GM12874 (cell line): ENCODE results near the gene ACTL10.

Experiments used
- CTCF ChIP-seq: IDR thresholded peaks from 2 replicates; pipeline ENCODE4 v1.5.1; 2011; ENCODE audit warnings: low read depth, mild to moderate bottlenecking, control low read depth, low read length, moderate library complexity; ENCODE audit not compliant: insufficient read depth

ACTL10 gene

GRCh38 chr20:33662172-33662571, 4.6 kb upstream of the ACTL10 start, which contains the start of gene C20orf144:
Gene C20orf144 (plus strand): TSS chr20:33662327. CDS start chr20:33662346, 19 bp downstream.
- no peak for TF ChIP-seq CTCF

- no peak for TF ChIP-seq CTCF
Measured at GRCh38 chr20:33663161-33664084, 3.3 kb upstream of the ACTL10 start.

- no peak for TF ChIP-seq CTCF
Measured at GRCh38 chr20:33664085-33664761, 2.5 kb upstream of the ACTL10 start.

- TF ChIP-seq CTCF = no peak
Measured at GRCh38 chr20:33664762-33665144, 2.0 kb upstream of the ACTL10 start.

GRCh38 chr20:33667245-33667675, 517 bp downstream of the ACTL10 start:
- peak; percentile 9; the same call in 1 of the 2 replicates for TF ChIP-seq CTCF

GRCh38 chr20:33667676-33668465, 1.1 kb downstream of the ACTL10 start:
- TF ChIP-seq CTCF = peak; percentile 93
